Adipocyte (in vitro differentiated cells): ENCODE data around the gene SV2C.
"Not testable (repeated sequence)": the region's sequence is repeated elsewhere in the genome, so short reads cannot be mapped to it uniquely, and the experiment has no call there.

Experiments
- DNase-seq: peaks from one replicate; pipeline ENCODE4 v3.0.0-alpha.2; 2015; ENCODE audit warnings: low read depth
- H3K27me3 ChIP-seq: replicated peaks from 2 replicates; pipeline ENCODE4 v1.7.0; 2013; ENCODE audit warnings: mild to moderate bottlenecking, low read length, moderate library complexity; ENCODE audit not compliant: control insufficient read depth, insufficient read depth
- H3K36me3 ChIP-seq: 2 replicates; pipeline ENCODE4 v1.7.0; 2013; ENCODE audit warnings: low read length, mild to moderate bottlenecking, moderate library complexity; ENCODE audit not compliant: control insufficient read depth, insufficient read depth, severe bottlenecking
- H3K4me1 ChIP-seq: 2 replicates; pipeline ENCODE4 v1.7.0; 2013; ENCODE audit warnings: mild to moderate bottlenecking, low read length, moderate library complexity; ENCODE audit not compliant: control insufficient read depth, insufficient read depth
- H3K4me3 ChIP-seq: 2 replicates; pipeline ENCODE4 v1.7.0; 2013; ENCODE audit warnings: mild to moderate bottlenecking, low read length, moderate library complexity
- H3K9ac ChIP-seq: 2 replicates; pipeline ENCODE4 v1.7.0; 2013; ENCODE audit warnings: mild to moderate bottlenecking, low read length, moderate library complexity
- H3K9me3 ChIP-seq: 2 replicates; pipeline ENCODE4 v1.7.0; 2013; ENCODE audit warnings: mild to moderate bottlenecking, low read length, moderate library complexity; ENCODE audit not compliant: control insufficient read depth

SV2C gene

GRCh38 chr5:76312783-76313182 lies 229.6 kb downstream of the SV2C start:
- Histone ChIP-seq H3K9ac (no peak overlapping the region), H3K36me3 (no peaks in the 10 kb centered on the region)
- no peak for DNase-seq

GRCh38 chr5:76314643-76315042 lies 231.5 kb downstream of the SV2C start:
- Histone ChIP-seq H3K27me3 (peaks cover 22% of the 10 kb centered on the region), H3K36me3 (no peaks in the 10 kb centered on the region)

More at GRCh38 chr5:76312783-76313182, 229.6 kb downstream of the SV2C start:
- no peaks in the 10 kb centered on the region for H3K9me3 ChIP-seq
- peaks cover 29% of the 10 kb centered on the region for H3K27me3 ChIP-seq
- H3K4me1 ChIP-seq = no peaks in the 10 kb centered on the region
- H3K4me3 ChIP-seq = no peak overlapping the region

GRCh38 chr5:76319673-76320072 lies 236.5 kb downstream of the SV2C start:
- H3K36me3 ChIP-seq = no peaks in the 10 kb centered on the region
- no peak overlapping the region for H3K9ac ChIP-seq
- H3K4me3 ChIP-seq = no peak overlapping the region
- no peaks in the 10 kb centered on the region for H3K4me1 ChIP-seq
- peaks cover 5% of the 10 kb centered on the region for H3K27me3 ChIP-seq
- no peak for DNase-seq
- peaks cover 4% of the 10 kb centered on the region for H3K9me3 ChIP-seq

More at GRCh38 chr5:76314643-76315042, 231.5 kb downstream of the SV2C start:
- H3K4me3 ChIP-seq = no peak overlapping the region
- no peak for DNase-seq
- H3K4me1 ChIP-seq = no peaks in the 10 kb centered on the region
- H3K9me3 ChIP-seq = no peaks in the 10 kb centered on the region
- no peak overlapping the region for H3K9ac ChIP-seq

- H3K4me1 ChIP-seq, H3K36me3 ChIP-seq, DNase-seq, H3K9ac ChIP-seq, H3K4me3 ChIP-seq, H3K9me3 ChIP-seq: not testable (repeated sequence)
- H3K27me3 ChIP-seq = peaks cover 31% of the 10 kb centered on the region
Measured at GRCh38 chr5:76323494-76323893, 240.3 kb downstream of the SV2C start.

DNA sequence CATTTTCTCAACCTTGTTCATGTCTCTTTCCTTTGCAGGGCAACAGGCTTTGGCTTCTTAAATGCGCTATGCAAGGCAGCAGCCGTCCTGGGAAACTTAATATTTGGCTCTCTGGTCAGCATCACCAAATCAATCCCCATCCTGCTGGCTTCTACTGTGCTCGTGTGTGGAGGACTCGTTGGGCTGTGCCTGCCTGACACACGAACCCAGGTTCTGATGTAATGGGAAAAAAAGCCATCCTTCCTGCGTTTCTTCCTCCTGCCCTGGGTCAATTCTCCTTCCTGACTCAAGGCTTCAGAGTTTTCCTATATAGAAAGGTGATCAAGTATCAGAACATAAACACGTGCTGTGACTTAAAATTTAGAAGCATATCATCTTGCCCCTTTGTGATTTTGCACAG lies 242.1 kb downstream of the SV2C start:
- no peak overlapping the region for H3K9ac ChIP-seq
- H3K4me1 ChIP-seq = no peaks in the 10 kb centered on the region
- H3K27me3 ChIP-seq = peaks cover 31% of the 10 kb centered on the region
- H3K4me3 ChIP-seq = no peak overlapping the region
- no peaks in the 10 kb centered on the region for H3K36me3 ChIP-seq
- H3K9me3 ChIP-seq = peaks cover 4% of the 10 kb centered on the region
- no peak for DNase-seq

GRCh38 chr5:76325876-76326491 lies 242.8 kb downstream of the SV2C start:
- Histone ChIP-seq H3K27me3 (peaks cover 31% of the 10 kb centered on the region), H3K9me3 (peaks cover 1% of the 10 kb centered on the region), H3K9ac (no peak overlapping the region), H3K36me3 (no peaks in the 10 kb centered on the region), H3K4me1 (no peaks in the 10 kb centered on the region), H3K4me3 (no peak overlapping the region)
- no peak for DNase-seq

DNA sequence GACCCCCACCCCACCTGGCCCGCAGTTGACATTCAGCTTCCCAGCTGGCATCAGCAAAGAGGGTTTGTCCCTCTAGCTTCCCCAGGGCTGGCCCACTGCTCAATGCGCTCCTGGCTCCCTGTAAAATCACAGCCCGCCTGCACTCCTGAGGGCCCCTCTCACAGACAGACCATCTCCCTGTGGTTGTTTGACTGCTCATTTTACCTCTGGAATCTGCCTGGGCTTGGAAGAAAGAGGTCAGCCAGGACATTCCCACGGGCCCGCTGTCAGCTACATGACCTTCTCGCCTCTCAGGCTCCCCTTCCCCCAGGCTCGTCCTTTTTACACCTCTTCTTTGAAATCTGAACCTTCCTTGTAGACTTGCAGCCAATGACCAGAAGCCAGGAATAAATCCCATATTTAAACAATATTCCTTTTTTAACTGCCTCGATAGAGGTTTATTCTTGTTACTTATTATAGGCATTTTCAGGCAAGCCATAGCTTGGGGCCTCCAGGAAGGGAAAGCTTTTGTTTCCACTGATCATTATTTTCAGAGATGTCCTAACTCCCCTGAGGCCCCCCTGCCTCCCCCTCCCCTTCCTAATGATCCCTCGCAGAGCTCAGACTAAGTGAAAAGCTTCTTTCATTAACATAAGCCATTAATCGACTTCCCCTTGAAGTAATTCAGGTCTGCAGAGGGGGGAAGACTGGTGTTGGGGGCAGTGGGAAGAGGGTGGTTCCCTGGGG lies 243.6 kb downstream of the SV2C start:
- Histone ChIP-seq H3K9me3 (no peaks in the 10 kb centered on the region), H3K4me1 (no peaks in the 10 kb centered on the region), H3K9ac (no peak overlapping the region), H3K36me3 (no peaks in the 10 kb centered on the region), H3K4me3 (no peak overlapping the region), H3K27me3 (peaks cover 31% of the 10 kb centered on the region)
- no peak for DNase-seq

DNA sequence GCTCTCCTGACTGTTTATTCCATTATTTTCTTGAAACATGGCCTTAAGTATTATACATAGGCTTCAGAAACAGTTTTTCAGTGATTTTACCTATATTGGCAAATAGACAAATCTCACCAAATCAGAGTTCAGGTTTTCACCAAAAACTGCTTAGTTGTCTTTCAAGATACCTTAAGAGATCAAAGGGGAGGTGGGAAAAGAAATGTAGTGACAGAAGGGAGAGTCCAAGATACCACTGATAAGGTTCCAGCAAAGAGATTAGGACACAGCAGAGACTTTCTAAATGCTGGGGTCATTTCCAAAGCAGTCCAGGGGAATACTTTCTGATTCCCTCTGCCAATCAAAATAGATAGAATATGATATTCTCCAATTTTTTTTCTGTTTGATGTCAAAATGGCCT lies 246.2 kb downstream of the SV2C start:
- Histone ChIP-seq H3K36me3 (no peaks in the 10 kb centered on the region), H3K4me3 (no peak overlapping the region), H3K4me1 (no peaks in the 10 kb centered on the region), H3K9ac (no peak overlapping the region), H3K9me3 (no peaks in the 10 kb centered on the region), H3K27me3 (peaks cover 41% of the 10 kb centered on the region)
- DNase-seq = no peak

- no peak overlapping the region for H3K9ac ChIP-seq
- H3K9me3 ChIP-seq = no peaks in the 10 kb centered on the region
- no peak for DNase-seq
- H3K36me3 ChIP-seq = no peaks in the 10 kb centered on the region
- H3K4me3 ChIP-seq = no peak overlapping the region
- H3K4me1 ChIP-seq = no peaks in the 10 kb centered on the region
- H3K27me3 ChIP-seq = peaks cover 36% of the 10 kb centered on the region
Measured at GRCh38 chr5:76331126-76331525, 247.9 kb downstream of the SV2C start.

DNA sequence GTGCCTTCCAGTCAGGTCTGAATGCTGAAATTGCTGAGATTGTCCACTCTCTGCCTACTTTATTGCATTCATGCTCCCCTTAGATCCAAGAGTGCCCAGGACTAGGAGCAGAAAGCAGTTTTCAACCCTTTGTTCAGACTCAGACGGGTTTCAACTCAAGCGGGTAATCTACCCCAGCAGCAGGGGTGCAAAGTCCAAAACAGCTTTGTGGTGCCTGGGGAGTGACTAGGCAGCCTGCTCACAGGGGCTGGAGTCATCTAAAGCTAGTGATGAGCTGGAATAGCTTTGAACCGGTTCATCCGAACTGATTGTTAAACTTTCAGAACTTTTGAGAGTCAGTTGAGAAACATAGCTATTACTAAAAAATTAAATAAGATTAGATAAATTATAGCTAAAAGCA lies 248.9 kb downstream of the SV2C start:
- H3K36me3 ChIP-seq = no peaks in the 10 kb centered on the region
- H3K4me1 ChIP-seq = no peaks in the 10 kb centered on the region
- no peaks in the 10 kb centered on the region for H3K9me3 ChIP-seq
- H3K27me3 ChIP-seq = peaks cover 31% of the 10 kb centered on the region
- H3K4me3 ChIP-seq = no peak overlapping the region
- DNase-seq = no peak
- no peak overlapping the region for H3K9ac ChIP-seq

DNA sequence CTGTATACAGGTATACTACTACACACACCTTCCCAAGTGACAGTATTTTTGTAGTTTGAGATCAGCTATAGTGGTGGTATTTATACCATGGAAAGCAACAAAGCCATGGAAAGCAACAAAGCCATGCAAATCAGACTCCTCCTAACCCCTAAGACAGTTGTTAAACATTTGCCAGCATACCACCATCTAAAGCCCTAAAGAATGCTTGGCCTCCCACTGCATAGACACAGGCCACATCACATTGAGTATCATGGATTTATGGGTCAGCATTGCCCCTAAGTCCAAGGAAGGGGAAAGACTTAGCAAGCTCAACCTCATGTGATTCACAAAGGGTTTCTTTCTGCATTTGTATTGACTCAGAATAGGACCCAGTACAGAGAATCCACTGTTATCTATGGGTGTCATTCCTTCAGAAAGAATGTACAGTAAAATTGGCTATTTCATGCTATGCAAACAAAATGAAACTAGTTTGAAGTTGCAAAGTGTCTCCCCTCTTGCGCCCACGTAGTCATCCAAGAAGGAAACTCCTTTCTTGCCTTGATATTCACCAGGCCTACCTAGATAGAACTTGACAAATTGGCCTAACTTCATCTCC lies 249.5 kb downstream of the SV2C start:
- no peaks in the 10 kb centered on the region for H3K4me1 ChIP-seq
- no peak for DNase-seq
- no peak overlapping the region for H3K4me3 ChIP-seq
- no peaks in the 10 kb centered on the region for H3K36me3 ChIP-seq
- H3K9me3 ChIP-seq = no peaks in the 10 kb centered on the region
- H3K27me3 ChIP-seq = peaks cover 27% of the 10 kb centered on the region
- no peak overlapping the region for H3K9ac ChIP-seq
